HG02588 (cell line): ENCODE measurements around the gene HNMT.
"Not testable (repeated sequence)": the region's sequence is repeated elsewhere in the genome, so short reads cannot be mapped to it uniquely, and the experiment has no call there.

ENCODE experiments used
- ATAC-seq: cut with Tn5 transposase; IDR thresholded peaks from one replicate; pipeline ENCODE4 v1.9.1; 2021; ENCODE audit warnings: mild to moderate bottlenecking, moderate library complexity; ENCODE audit not compliant: unreplicated experiment

HNMT gene

GRCh38 chr2:137945229-137945628 is 19.0 kb upstream of the HNMT start:
- ATAC-seq: no peak

- no peak for ATAC-seq
These were observed 18.0 kb upstream of the HNMT start for GRCh38 chr2:137946227-137946626.

GRCh38 chr2:137947032-137947727 is 17.1 kb upstream of the HNMT start:
- no peak for ATAC-seq

GRCh38 chr2:137947728-137948336 is 16.4 kb upstream of the HNMT start:
- ATAC-seq: no peak

DNA sequence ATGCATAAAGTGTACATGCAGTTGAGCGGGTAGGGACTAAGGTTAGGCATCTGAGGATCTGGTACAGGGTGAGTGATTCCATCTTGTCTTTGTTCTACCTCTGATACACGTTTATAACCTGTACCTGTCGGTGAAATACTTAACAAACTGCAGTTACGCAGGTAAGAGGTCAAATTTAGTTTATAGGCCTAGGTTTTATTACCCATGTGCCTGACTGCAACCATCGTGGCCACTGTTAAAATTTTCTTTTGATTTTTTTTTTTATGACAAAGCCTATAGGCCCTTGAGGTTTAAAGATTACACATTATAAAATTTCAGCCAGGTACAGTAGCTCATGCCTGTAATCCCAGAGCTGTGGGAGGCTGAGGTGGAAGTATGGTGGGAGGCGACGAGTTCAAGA is 15.4 kb upstream of the HNMT start:
- no peak for ATAC-seq

DNA sequence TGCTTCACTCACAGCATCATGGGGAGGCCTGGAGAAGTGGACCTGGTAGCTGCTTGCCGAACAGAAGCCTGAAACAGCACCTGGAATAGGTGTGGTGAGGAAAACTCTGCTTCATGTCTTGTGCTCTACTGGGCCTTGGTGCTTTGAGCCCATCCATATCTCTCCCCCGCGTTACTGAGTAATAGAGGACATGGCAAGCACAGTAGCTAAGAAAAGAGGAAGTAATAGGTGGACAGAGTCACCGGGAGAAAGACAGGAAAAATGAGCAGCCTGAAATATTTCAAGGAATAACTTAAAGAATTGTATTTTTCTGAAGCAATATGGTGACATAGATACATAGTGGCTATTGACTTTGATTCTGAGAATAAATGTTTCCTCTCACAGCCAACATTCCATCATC is 14.0 kb upstream of the HNMT start:
- ATAC-seq: no peak

DNA sequence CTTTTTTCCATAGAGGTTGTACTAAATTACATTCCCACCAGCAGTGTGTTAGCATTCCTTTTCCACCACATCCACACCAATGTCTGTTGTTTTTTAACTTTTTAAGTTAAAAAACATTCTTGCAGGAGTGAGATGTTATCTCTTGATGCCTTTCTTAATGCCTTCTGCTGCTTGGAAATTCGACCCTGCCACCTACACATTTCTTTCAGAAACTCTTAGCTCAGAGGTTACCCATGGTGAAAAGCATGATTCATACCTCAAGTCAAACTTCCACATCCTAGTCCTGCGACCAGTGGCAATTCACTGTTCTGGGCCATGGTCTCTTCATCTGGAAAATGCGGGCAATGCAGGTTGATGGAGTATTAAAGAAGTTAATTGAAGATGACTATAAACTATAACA is 12.7 kb upstream of the HNMT start:
- ATAC-seq: no peak

- ATAC-seq: no peak
These were observed 11.6 kb upstream of the HNMT start for GRCh38 chr2:137952586-137953129.

- ATAC-seq: no peak
These were observed 8.7 kb upstream of the HNMT start for GRCh38 chr2:137955536-137955935.

DNA sequence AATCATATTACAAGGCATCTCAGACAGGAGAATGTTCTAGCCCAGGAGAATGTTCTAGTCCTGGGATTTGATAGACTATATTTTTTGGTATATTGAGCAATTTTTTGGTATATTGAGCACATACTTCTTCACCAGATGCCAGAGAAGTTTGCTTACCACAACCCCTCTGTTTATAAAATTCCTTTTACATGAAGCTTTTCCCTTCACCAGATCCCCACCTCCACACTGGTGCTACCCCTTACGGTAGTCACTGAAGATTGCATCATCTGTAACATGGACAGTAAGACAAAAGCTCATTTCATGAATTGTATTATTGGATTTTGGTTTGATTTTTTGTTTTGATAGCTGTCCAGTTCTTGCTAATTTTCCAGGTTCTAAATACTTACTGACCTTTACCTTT is 7.2 kb upstream of the HNMT start:
- no peak for ATAC-seq

GRCh38 chr2:137959166-137959565 is 5.1 kb upstream of the HNMT start:
- ATAC-seq: no peak

DNA sequence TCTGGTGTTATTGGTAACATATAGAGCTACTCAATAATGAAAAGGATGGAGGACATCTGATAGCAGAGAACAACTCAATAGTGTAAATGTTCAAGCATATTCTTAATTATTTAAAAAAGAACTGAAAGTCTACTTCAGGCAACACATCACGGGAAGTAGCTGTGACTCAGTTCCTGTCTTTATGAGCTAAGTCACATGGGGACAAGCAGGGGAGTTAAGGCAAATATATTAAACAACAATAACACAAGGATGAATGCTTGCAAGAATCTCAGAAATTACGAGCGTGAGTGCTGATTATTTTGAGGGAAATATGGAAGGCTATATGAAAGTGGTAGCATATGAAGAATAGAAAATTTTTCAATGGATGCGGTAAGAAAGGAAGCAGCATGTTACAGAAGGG is 4.0 kb upstream of the HNMT start:
- no peak for ATAC-seq

DNA sequence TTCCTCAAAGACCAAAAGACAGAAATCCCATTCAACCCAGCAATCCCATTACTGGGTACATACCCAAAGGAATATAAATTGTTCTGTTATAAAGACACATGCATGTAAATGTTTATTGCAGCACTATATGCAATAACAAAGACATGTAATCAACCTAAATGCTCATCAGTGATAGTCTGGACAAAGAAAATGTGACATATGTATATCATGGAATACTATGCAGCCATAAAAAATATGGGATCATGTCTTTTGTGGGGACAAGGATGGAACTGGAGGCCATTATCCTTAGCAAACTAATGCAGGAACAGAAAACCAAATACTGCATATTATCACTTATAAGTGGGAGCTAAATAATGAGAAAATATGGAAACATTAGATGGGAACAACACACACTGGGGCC is 2.7 kb upstream of the HNMT start:
- no peak for ATAC-seq

GRCh38 chr2:137963535-137964065 is 673 bp upstream of the HNMT start:
- ATAC-seq: no peak

DNA sequence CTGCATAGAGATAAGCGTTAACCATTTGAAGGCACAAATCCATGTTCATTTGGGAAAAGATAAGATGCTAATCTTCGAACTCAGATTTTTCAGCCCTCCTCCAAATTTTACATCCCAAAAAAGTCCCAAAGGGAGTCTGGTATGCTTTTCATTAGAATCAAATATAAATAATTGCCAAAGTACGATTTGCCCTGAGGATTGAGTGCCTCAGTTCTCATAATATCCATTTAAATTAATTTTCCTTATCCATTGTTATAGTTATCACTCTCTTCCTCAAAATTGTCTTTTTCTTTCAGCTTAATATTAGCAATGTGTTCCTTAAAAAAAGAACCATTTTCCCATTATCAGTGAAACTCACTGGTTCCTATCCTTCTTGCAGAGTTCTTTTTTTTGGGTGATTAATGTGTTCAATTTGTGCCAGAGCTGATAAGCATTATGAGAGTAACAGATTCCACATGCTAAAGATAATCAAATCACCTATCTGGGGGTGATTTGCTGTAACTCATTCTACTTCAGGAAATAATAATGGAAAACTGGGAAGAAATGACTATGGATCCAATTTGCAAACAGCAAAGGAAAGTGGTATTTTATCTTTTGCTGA is 686 bp downstream of the HNMT start:
- ATAC-seq: no peak

- ATAC-seq: no peak
These were observed 1.8 kb downstream of the HNMT start for GRCh38 chr2:137966043-137966442.

- ATAC-seq: no peak
These were observed 2.8 kb downstream of the HNMT start for GRCh38 chr2:137967042-137967441.

- ATAC-seq: no peak
These were observed 4.5 kb downstream of the HNMT start for GRCh38 chr2:137968477-137969417.

GRCh38 chr2:137969418-137969765 is 5.1 kb downstream of the HNMT start:
- no peak for ATAC-seq

- no peak for ATAC-seq
These were observed 5.6 kb downstream of the HNMT start for GRCh38 chr2:137969876-137970275.

DNA sequence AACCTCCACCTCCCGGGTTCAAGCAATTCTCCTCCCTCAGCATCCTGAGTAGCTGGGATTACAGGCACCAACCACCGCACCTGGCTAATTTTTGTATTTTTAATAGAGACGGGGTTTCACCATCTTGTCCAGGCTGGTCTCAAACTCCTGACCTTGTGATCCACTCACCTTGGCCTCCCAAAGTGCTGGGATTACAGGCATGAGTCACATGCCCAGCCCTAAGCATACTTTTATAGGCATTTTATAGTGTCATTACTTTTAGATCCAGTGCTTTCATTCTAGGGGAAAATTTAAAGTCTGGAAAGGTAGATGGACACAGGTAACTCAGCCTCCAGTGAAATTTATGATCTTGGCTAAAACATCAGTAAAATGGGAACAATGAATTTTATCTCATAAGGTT is 7.0 kb downstream of the HNMT start:
- ATAC-seq: not testable (repeated sequence)
